ENCODE data around the gene CDC14B.

- TF ChIP-seq, protein P1, sequence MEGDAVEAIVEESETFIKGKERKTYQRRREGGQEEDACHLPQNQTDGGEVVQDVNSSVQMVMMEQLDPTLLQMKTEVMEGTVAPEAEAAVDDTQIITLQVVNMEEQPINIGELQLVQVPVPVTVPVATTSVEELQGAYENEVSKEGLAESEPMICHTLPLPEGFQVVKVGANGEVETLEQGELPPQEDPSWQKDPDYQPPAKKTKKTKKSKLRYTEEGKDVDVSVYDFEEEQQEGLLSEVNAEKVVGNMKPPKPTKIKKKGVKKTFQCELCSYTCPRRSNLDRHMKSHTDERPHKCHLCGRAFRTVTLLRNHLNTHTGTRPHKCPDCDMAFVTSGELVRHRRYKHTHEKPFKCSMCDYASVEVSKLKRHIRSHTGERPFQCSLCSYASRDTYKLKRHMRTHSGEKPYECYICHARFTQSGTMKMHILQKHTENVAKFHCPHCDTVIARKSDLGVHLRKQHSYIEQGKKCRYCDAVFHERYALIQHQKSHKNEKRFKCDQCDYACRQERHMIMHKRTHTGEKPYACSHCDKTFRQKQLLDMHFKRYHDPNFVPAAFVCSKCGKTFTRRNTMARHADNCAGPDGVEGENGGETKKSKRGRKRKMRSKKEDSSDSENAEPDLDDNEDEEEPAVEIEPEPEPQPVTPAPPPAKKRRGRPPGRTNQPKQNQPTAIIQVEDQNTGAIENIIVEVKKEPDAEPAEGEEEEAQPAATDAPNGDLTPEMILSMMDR (IDR thresholded peaks at IDR 0.05): no peak
- TF ChIP-seq KAT7 (CRISPR knock-in tag; IDR thresholded peaks at IDR 0.05; ENCODE audit: borderline replicate concordance): no peak
These were observed 100.5 kb downstream of the CDC14B start for GRCh38 chr9:96519095-96519494.
